Bronchial smooth muscle cell (primary cell): Measurements from ENCODE around the gene KL. TPM values are rescaled to one million over a fixed set of nuclear protein-coding genes. Genes with fewer than 3 reads are reported as not detected.

ENCODE experiments used
- total RNA-seq: library from RNA; depleted of rRNA; stranded (reverse); fragments of >200 nt; gene quantifications from 2 replicates; pipeline ENCODE4 v1.2.1, GENCODE V29; 2014

The KL gene
- under 0.01 TPM in 1 of 2 replicates, not detected in the other for total RNA-seq

DNA sequence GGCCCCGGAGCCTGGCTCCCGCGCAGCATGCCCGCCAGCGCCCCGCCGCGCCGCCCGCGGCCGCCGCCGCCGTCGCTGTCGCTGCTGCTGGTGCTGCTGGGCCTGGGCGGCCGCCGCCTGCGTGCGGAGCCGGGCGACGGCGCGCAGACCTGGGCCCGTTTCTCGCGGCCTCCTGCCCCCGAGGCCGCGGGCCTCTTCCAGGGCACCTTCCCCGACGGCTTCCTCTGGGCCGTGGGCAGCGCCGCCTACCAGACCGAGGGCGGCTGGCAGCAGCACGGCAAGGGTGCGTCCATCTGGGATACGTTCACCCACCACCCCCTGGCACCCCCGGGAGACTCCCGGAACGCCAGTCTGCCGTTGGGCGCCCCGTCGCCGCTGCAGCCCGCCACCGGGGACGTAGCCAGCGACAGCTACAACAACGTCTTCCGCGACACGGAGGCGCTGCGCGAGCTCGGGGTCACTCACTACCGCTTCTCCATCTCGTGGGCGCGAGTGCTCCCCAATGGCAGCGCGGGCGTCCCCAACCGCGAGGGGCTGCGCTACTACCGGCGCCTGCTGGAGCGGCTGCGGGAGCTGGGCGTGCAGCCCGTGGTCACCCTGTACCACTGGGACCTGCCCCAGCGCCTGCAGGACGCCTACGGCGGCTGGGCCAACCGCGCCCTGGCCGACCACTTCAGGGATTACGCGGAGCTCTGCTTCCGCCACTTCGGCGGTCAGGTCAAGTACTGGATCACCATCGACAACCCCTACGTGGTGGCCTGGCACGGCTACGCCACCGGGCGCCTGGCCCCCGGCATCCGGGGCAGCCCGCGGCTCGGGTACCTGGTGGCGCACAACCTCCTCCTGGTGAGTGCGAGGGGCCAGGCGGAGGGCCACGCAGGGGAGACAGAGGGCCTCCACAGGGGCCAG is at the start of gene KL:
TSS of gene KL (plus strand) at position 10 of the 909 bp plus-strand sequence. CDS start at position 28, 18 bp downstream.

